ENCODE measurements around the gene DTWD2. TPM values are rescaled to one million over a fixed set of nuclear protein-coding genes. Genes with fewer than 3 reads are reported as not detected.
"Not testable (repeated sequence)": the region's sequence is repeated elsewhere in the genome, so short reads cannot be mapped to it uniquely, and the experiment has no call there.

The DTWD2 gene
- total RNA-seq, result 12.9 TPM

GRCh38 chr5:118987988-118988865 is at the start of gene DTWD2:
Gene DTWD2, minus strand, starts transcription at chr5:118988547. Its CDS starts 36 bp downstream, at chr5:118988511.
- peak; percentile 94 for DNase-seq (ENCODE audit: low spot score)

- DNase-seq (ENCODE audit: low spot score), result no peak
These were observed 49.3 kb upstream of the DTWD2 start for GRCh38 chr5:119037496-119038215.

- DNase-seq (ENCODE audit: low spot score), result no peak
These were observed 47.9 kb upstream of the DTWD2 start for GRCh38 chr5:119036101-119036762.

GRCh38 chr5:119033135-119033534 is 44.8 kb upstream of the DTWD2 start:
- no peak for DNase-seq (ENCODE audit: low spot score)

- DNase-seq (ENCODE audit: low spot score), result no peak
These were observed 44.3 kb upstream of the DTWD2 start for GRCh38 chr5:119032656-119033055.

- no peak for DNase-seq (ENCODE audit: low spot score)
These were observed 43.6 kb upstream of the DTWD2 start for GRCh38 chr5:119031905-119032304.

- no peak for DNase-seq (ENCODE audit: low spot score)
These were observed 42.9 kb upstream of the DTWD2 start for GRCh38 chr5:119031011-119031886.

GRCh38 chr5:119028575-119028974 is 40.2 kb upstream of the DTWD2 start:
- DNase-seq (ENCODE audit: low spot score), result no peak

GRCh38 chr5:119022773-119023172 is 34.4 kb upstream of the DTWD2 start:
- DNase-seq (ENCODE audit: low spot score), result no peak

GRCh38 chr5:119022017-119022745 is 33.8 kb upstream of the DTWD2 start:
- no peak for DNase-seq (ENCODE audit: low spot score)

- DNase-seq (ENCODE audit: low spot score), result no peak
These were observed 32.9 kb upstream of the DTWD2 start for GRCh38 chr5:119021149-119021732.

- no peak for DNase-seq (ENCODE audit: low spot score)
These were observed 31.6 kb upstream of the DTWD2 start for GRCh38 chr5:119019949-119020348.

- no peak for DNase-seq (ENCODE audit: low spot score)
These were observed 31.2 kb upstream of the DTWD2 start for GRCh38 chr5:119019501-119019900.

- DNase-seq (ENCODE audit: low spot score), result no peak
These were observed 29.6 kb upstream of the DTWD2 start for GRCh38 chr5:119017994-119018393.

- no peak for DNase-seq (ENCODE audit: low spot score)
These were observed 27.9 kb upstream of the DTWD2 start for GRCh38 chr5:119016125-119016774.

- DNase-seq (ENCODE audit: low spot score), result no peak
These were observed 22.8 kb upstream of the DTWD2 start for GRCh38 chr5:119011186-119011585.

- DNase-seq (ENCODE audit: low spot score), result no peak
These were observed 21.9 kb upstream of the DTWD2 start for GRCh38 chr5:119010206-119010605.

- no peak for DNase-seq (ENCODE audit: low spot score)
These were observed 20.8 kb upstream of the DTWD2 start for GRCh38 chr5:119009131-119009530.

GRCh38 chr5:118999696-119000095 is 11.3 kb upstream of the DTWD2 start:
- no peak for DNase-seq (ENCODE audit: low spot score)

GRCh38 chr5:118998861-118999260 is 10.5 kb upstream of the DTWD2 start:
- not testable (repeated sequence) for DNase-seq (ENCODE audit: low spot score)

Data from ureter (tissue), 1 donor.